Skeletal muscle tissue (tissue), 4 donors: ENCODE data around the gene KRTAP5-6. TPM values are rescaled to one million over a fixed set of nuclear protein-coding genes. Genes with fewer than 3 reads are reported as not detected.

Experiments used
- H3K27ac ChIP-seq: one replicate; pipeline ENCODE4 v1.7.0; 2013; ENCODE audit warnings: mild to moderate bottlenecking, low read depth, low read length, inconsistent platforms
- H3K27me3 ChIP-seq, 3 donors: one replicate each; pipeline ENCODE4 v1.7.0; 2013; ENCODE audit warnings: low read length in 3 of 3; ENCODE audit not compliant: control insufficient read depth in 3 of 3, insufficient read depth in 3 of 3
- H3K36me3 ChIP-seq, 3 donors: one replicate each; pipeline ENCODE4 v1.7.0; 2013; ENCODE audit warnings: low read length in 3 of 3; ENCODE audit not compliant: control insufficient read depth in 3 of 3, insufficient read depth in 3 of 3
- H3K4me1 ChIP-seq, 3 donors: one replicate each; pipeline ENCODE4 v1.7.0; 2013; ENCODE audit warnings: low read length in 3 of 3, mild to moderate bottlenecking in 3 of 3; ENCODE audit not compliant: control insufficient read depth in 3 of 3, insufficient read depth in 3 of 3
- H3K4me3 ChIP-seq, 3 donors: one replicate each; pipeline ENCODE4 v1.7.0; 2013; ENCODE audit warnings: low read length in 3 of 3
- H3K9ac ChIP-seq, 3 donors: one replicate each; pipeline ENCODE4 v1.7.0; 2013; ENCODE audit warnings: low read length in 3 of 3, mild to moderate bottlenecking in 3 of 3, moderate library complexity in 2 of 3, low read depth in 1 of 3
- H3K9me3 ChIP-seq, 3 donors: one replicate each; pipeline ENCODE4 v1.7.0; 2013; ENCODE audit warnings: low read length in 3 of 3; ENCODE audit not compliant: control insufficient read depth in 3 of 3
- total RNA-seq: library from RNA; depleted of rRNA; stranded (reverse); fragments of >200 nt; gene quantifications from one replicate; pipeline ENCODE4 v1.2.3, GENCODE V29; 2014
- donor health status: Osteomylitis.

KRTAP5-6 gene
- total RNA-seq, 1 donor from 2014 or later = not detected

- Histone ChIP-seq H3K27me3 (peaks cover 3 to 40% (median 6%) of the 10 kb centered on the region in 3 donors), H3K36me3 (no peaks in the 10 kb centered on the region), H3K4me1 (peaks cover 5 to 9% (median 8%) of the 10 kb centered on the region in 3 donors), H3K4me3 (no peak overlapping the region), H3K9ac (no peak overlapping the region), H3K27ac (no peak overlapping the region), H3K9me3 (no peaks in the 10 kb centered on the region)
Observed at GRCh38 chr11:1692708-1693326, 4.2 kb upstream of the KRTAP5-6 start.

- Histone ChIP-seq H3K4me3 (peak overlapping the region; percentile 38 to 67 (median 56)), H3K36me3 (no peaks in the 10 kb centered on the region), H3K4me1 (peaks cover 5 to 9% (median 8%) of the 10 kb centered on the region in 3 donors), H3K9me3 (no peaks in the 10 kb centered on the region), H3K9ac (peak overlapping the region in 2 of 3 donors; percentile 65 to 70), H3K27ac (no peak overlapping the region), H3K27me3 (peaks cover 3 to 37% (median 6%) of the 10 kb centered on the region in 3 donors)
Observed at GRCh38 chr11:1693327-1694063, 3.5 kb upstream of the KRTAP5-6 start.

GRCh38 chr11:1694064-1694845, 2.7 kb upstream of the KRTAP5-6 start:
- Histone ChIP-seq H3K4me1 (peaks cover 5 to 9% (median 8%) of the 10 kb centered on the region in 3 donors), H3K9ac (peak overlapping the region in 2 of 3 donors; percentile 65 to 70), H3K4me3 (peak overlapping the region in 1 of 3 donors; percentile 67), H3K36me3 (no peaks in the 10 kb centered on the region), H3K9me3 (no peaks in the 10 kb centered on the region), H3K27ac (no peak overlapping the region), H3K27me3 (peaks cover 3 to 36% (median 6%) of the 10 kb centered on the region in 3 donors)

- Histone ChIP-seq H3K27ac (no peak overlapping the region), H3K36me3 (no peaks in the 10 kb centered on the region), H3K4me1 (peaks cover 5 to 9% (median 8%) of the 10 kb centered on the region in 3 donors), H3K27me3 (peaks cover 7 to 34% (median 11%) of the 10 kb centered on the region in 3 donors), H3K9me3 (no peaks in the 10 kb centered on the region), H3K4me3 (no peak overlapping the region), H3K9ac (peak overlapping the region in 1 of 3 donors; percentile 3)
Observed at GRCh38 chr11:1694846-1695547, 2.0 kb upstream of the KRTAP5-6 start.

- peaks cover 5 to 9% (median 8%) of the 10 kb centered on the region in 3 donors for H3K4me1 ChIP-seq
Observed at GRCh38 chr11:1695548-1696108, 1.4 kb upstream of the KRTAP5-6 start.

GRCh38 chr11:1699771-1700170, 2.8 kb downstream of the KRTAP5-6 start:
- Histone ChIP-seq H3K9me3 (no peaks in the 10 kb centered on the region), H3K9ac (no peak overlapping the region), H3K27ac (no peak overlapping the region), H3K27me3 (peaks cover 6 to 23% (median 12%) of the 10 kb centered on the region in 3 donors), H3K36me3 (no peaks in the 10 kb centered on the region), H3K4me1 (no peaks in the 10 kb centered on the region), H3K4me3 (no peak overlapping the region)

More at GRCh38 chr11:1695548-1696108, 1.4 kb upstream of the KRTAP5-6 start:
- peaks cover 7 to 29% (median 15%) of the 10 kb centered on the region in 3 donors for H3K27me3 ChIP-seq
- no peaks in the 10 kb centered on the region for H3K36me3 ChIP-seq
- H3K27ac ChIP-seq = no peak overlapping the region
- H3K9ac ChIP-seq = peak overlapping the region in 1 of 3 donors; percentile 3
- H3K4me3 ChIP-seq = no peak overlapping the region
- H3K9me3 ChIP-seq = no peaks in the 10 kb centered on the region

GRCh38 chr11:1701091-1701807, 4.3 kb downstream of the KRTAP5-6 start:
- H3K9me3 ChIP-seq = no peaks in the 10 kb centered on the region
- no peak overlapping the region for H3K4me3 ChIP-seq
- no peaks in the 10 kb centered on the region for H3K36me3 ChIP-seq
- no peaks in the 10 kb centered on the region for H3K4me1 ChIP-seq
- H3K27ac ChIP-seq = no peak overlapping the region
- peaks cover 5 to 17% (median 12%) of the 10 kb centered on the region in 3 donors for H3K27me3 ChIP-seq
- no peak overlapping the region for H3K9ac ChIP-seq

- peaks cover 5 to 17% (median 12%) of the 10 kb centered on the region in 3 donors for H3K27me3 ChIP-seq
Observed at GRCh38 chr11:1702506-1702905, 5.5 kb downstream of the KRTAP5-6 start.

GRCh38 chr11:1703146-1703545, 6.2 kb downstream of the KRTAP5-6 start:
- H3K9me3 ChIP-seq = no peaks in the 10 kb centered on the region
- H3K27ac ChIP-seq = no peak overlapping the region
- H3K4me3 ChIP-seq = no peak overlapping the region
- H3K9ac ChIP-seq = no peak overlapping the region
- peaks cover 5 to 17% (median 12%) of the 10 kb centered on the region in 3 donors for H3K27me3 ChIP-seq
- peaks cover 0 to 4% (median 0%) of the 10 kb centered on the region in 3 donors for H3K4me1 ChIP-seq
- H3K36me3 ChIP-seq = no peaks in the 10 kb centered on the region

More at GRCh38 chr11:1702506-1702905, 5.5 kb downstream of the KRTAP5-6 start:
- H3K4me3 ChIP-seq = no peak overlapping the region
- no peak overlapping the region for H3K27ac ChIP-seq
- no peaks in the 10 kb centered on the region for H3K9me3 ChIP-seq
- peaks cover 0 to 4% (median 0%) of the 10 kb centered on the region in 3 donors for H3K4me1 ChIP-seq
- H3K36me3 ChIP-seq = no peaks in the 10 kb centered on the region
- no peak overlapping the region for H3K9ac ChIP-seq
